Right atrium auricular region (tissue), 2 donors: ENCODE data around the gene KCNMA1. TPM values are rescaled to one million over a fixed set of nuclear protein-coding genes. Genes with fewer than 3 reads are reported as not detected.

Experiments
- DNase-seq: peaks from one replicate; pipeline ENCODE4 v3.0.0-alpha.2; 2019; ENCODE audit warnings: low spot score
- H3K27ac ChIP-seq, 2 donors: fragments of 200-600 bp; sonication (generic); 1 replicate in 1 of 2; 2 replicates in 1 of 2; pipeline ENCODE4 v1.5.1; 2016 to 2019
- H3K27me3 ChIP-seq, 2 donors: fragments of 200-600 bp; sonication (generic); one replicate each; pipeline versions ENCODE4 v1.5.1 to v1.6.0; 2017 to 2019
- H3K36me3 ChIP-seq: fragments of 200-600 bp; sonication (generic); one replicate; pipeline ENCODE4 v1.5.1; 2016
- H3K4me1 ChIP-seq, 2 donors: fragments of 200-600 bp; sonication (generic); one replicate each; pipeline versions ENCODE4 v1.5.1 to v1.6.0; 2017 to 2019
- H3K4me3 ChIP-seq, 2 donors: fragments of 200-600 bp; sonication (generic); 1 replicate in 1 of 2; 2 replicates in 1 of 2; pipeline ENCODE4 v1.5.1; 2017 to 2019; ENCODE audit warnings: mild to moderate bottlenecking in 1 of 2, moderate library complexity in 1 of 2
- H3K9me3 ChIP-seq, 2 donors: fragments of 200-600 bp; sonication (generic); one replicate each; pipeline ENCODE4 v1.5.1; 2019
- CTCF ChIP-seq, 2 donors: fragments of 200-600 bp; sonication (generic); IDR thresholded peaks; one replicate each; pipeline ENCODE4 v1.5.1; 2019; ENCODE audit warnings: antibody characterized with exemption in 2 of 2
- total RNA-seq, 2 donors: library from RNA; depleted of rRNA; stranded (reverse); fragments of >200 nt; gene quantifications; one replicate each; pipeline ENCODE4 v1.1.0, GENCODE V29; 2016

KCNMA1 gene
- total RNA-seq, 2 donors from 2014 or later = 2.3 to 3.5 TPM

GRCh38 chr10:77201135-77202106 lies 436.2 kb downstream of the KCNMA1 start:
- Histone ChIP-seq H3K9me3 (peaks cover 0 to 15% of the 10 kb centered on the region in 2 donors), H3K4me1 (no peaks in the 10 kb centered on the region), H3K36me3 (no peaks in the 10 kb centered on the region), H3K27ac (no peak overlapping the region), H3K27me3 (no peaks in the 10 kb centered on the region), H3K4me3 (no peak overlapping the region)
- TF ChIP-seq CTCF (IDR thresholded peaks at IDR 0.05) = no peak
- no peak for DNase-seq

- Histone ChIP-seq H3K27ac (no peak overlapping the region), H3K36me3 (no peaks in the 10 kb centered on the region), H3K27me3 (no peaks in the 10 kb centered on the region), H3K4me1 (no peaks in the 10 kb centered on the region), H3K9me3 (no peaks in the 10 kb centered on the region), H3K4me3 (no peak overlapping the region)
- DNase-seq = no peak
- no peak for TF ChIP-seq CTCF (IDR thresholded peaks at IDR 0.05)
Measured at GRCh38 chr10:77197544-77197943, 440.1 kb downstream of the KCNMA1 start.

- no peak overlapping the region for H3K4me3 ChIP-seq
- H3K4me1 ChIP-seq = no peaks in the 10 kb centered on the region
- no peaks in the 10 kb centered on the region for H3K9me3 ChIP-seq
- no peaks in the 10 kb centered on the region for H3K36me3 ChIP-seq
- DNase-seq = no peak
- TF ChIP-seq CTCF (IDR thresholded peaks at IDR 0.05) = no peak
- no peaks in the 10 kb centered on the region for H3K27me3 ChIP-seq
- no peak overlapping the region for H3K27ac ChIP-seq
Measured at GRCh38 chr10:77196614-77197013, 441.0 kb downstream of the KCNMA1 start.

- Histone ChIP-seq H3K4me3 (no peak overlapping the region), H3K36me3 (no peaks in the 10 kb centered on the region), H3K9me3 (no peaks in the 10 kb centered on the region), H3K27me3 (no peaks in the 10 kb centered on the region), H3K27ac (no peak overlapping the region), H3K4me1 (no peaks in the 10 kb centered on the region)
- DNase-seq = no peak
- no peak for TF ChIP-seq CTCF (IDR thresholded peaks at IDR 0.05)
Measured at GRCh38 chr10:77195101-77195500, 442.5 kb downstream of the KCNMA1 start.

- Histone ChIP-seq H3K27me3 (no peaks in the 10 kb centered on the region), H3K36me3 (no peaks in the 10 kb centered on the region), H3K9me3 (no peaks in the 10 kb centered on the region), H3K27ac (no peak overlapping the region), H3K4me1 (no peaks in the 10 kb centered on the region), H3K4me3 (no peak overlapping the region)
- TF ChIP-seq CTCF (IDR thresholded peaks at IDR 0.05) = no peak
- no peak for DNase-seq
Measured at GRCh38 chr10:77193001-77193400, 444.6 kb downstream of the KCNMA1 start.
